HepG2 (cell line): ENCODE results near the gene STRBP. TPM values are rescaled to one million over a fixed set of nuclear protein-coding genes. Genes with fewer than 3 reads are reported as not detected.

ENCODE experiments used
- ATAC-seq: fragments of 200-7000 bp; cut with Tn5 transposase; 3 replicates; pipeline ENCODE4 v1.9.1; 2020; ENCODE audit warnings: mild to moderate bottlenecking, moderate library complexity
- BruUV-seq: library from RNA; stranded (reverse); fragments of 400-500 nt; replicated peaks from 2 replicates; lab custom pipeline; 2021; lab: Mats Ljungman, UMichigan
- CTCF ChIA-PET: fragments of 300-600 bp; formaldehyde crosslinking; extraction: SDS; loops from one replicate; lab custom pipeline; 2021; ENCODE audit warnings: low total read pairs, inconsistent platforms, low intra/inter-chr PET ratio; lab: Yijun Ruan, JAX
- POLR2A ChIA-PET: fragments of 350-600 bp; sonication (Branson Sonifier 250); formaldehyde crosslinking; loops from one replicate; lab custom pipeline; 2020; ENCODE audit warnings: antibody characterized with exemption, inconsistent platforms; lab: Yijun Ruan, JAX
- DNase-seq: peaks from one replicate; pipeline ENCODE4 v3.0.0-alpha.2; 2015; ENCODE audit warnings: low spot score
- FAIRE-seq: peaks from 3 replicates; lab custom pipeline; 2011; peaks lifted over from hg19 to GRCh38; lab: Jason Lieb, UNC
- H2AFZ ChIP-seq: one replicate; pipeline ENCODE4 v1.6.1; 2011; ENCODE audit warnings: low read length, inconsistent platforms
- H3K27ac ChIP-seq: fragments of 300-600 bp; 3 replicates; pipeline ENCODE4 v1.8.0; 2011; ENCODE audit warnings: mixed run types, mild to moderate bottlenecking, mixed read lengths, low read length, inconsistent platforms; ENCODE audit not compliant: insufficient read depth; ENCODE audit errors: extremely low read length
- H3K27me3 ChIP-seq, 2 experiments: fragments of 200-600 bp in 1 of 2; 2 replicates in 1 of 2; 3 replicates in 1 of 2; pipeline versions ENCODE4 v1.6.0 to v1.8.0; 2011; ENCODE audit warnings: low read length in 2 of 2, mild to moderate bottlenecking in 2 of 2, moderate library complexity in 2 of 2, inconsistent platforms in 1 of 2; ENCODE audit not compliant: insufficient read depth in 2 of 2, control insufficient read depth in 1 of 2
- H3K36me3 ChIP-seq, 2 experiments: fragments of 200-600 bp in 1 of 2; replicated peaks in 1 of 2; 2 replicates in 1 of 2; 3 replicates in 1 of 2; pipeline versions ENCODE4 v1.5.1 to v1.8.0; 2011; ENCODE audit warnings: low read length in 2 of 2, inconsistent platforms in 1 of 2; ENCODE audit not compliant: insufficient read depth in 2 of 2, control insufficient read depth in 1 of 2
- H3K4me1 ChIP-seq: 2 replicates; pipeline ENCODE4 v1.5.1; 2012; ENCODE audit warnings: low read length, inconsistent platforms; ENCODE audit not compliant: insufficient read depth
- H3K4me2 ChIP-seq: 2 replicates; pipeline ENCODE4 v1.6.0; 2011; ENCODE audit warnings: low read depth, low read length, inconsistent platforms
- H3K4me3 ChIP-seq, 3 experiments: fragments of 200-600 bp in 1 of 3; sonication (generic), shearing (Covaris generic) in 1 of 3; replicated peaks in 1 of 3; 2 replicates each; pipeline ENCODE4 v1.5.1; 2011 to 2016; ENCODE audit warnings: low read length in 3 of 3, inconsistent platforms in 2 of 3, low read depth in 2 of 3, mild to moderate bottlenecking in 2 of 3, control low read depth in 1 of 3, mixed read lengths in 1 of 3; ENCODE audit not compliant: insufficient read depth in 1 of 3
- H3K79me2 ChIP-seq: one replicate; pipeline ENCODE4 v1.6.1; 2011; ENCODE audit warnings: low read length, inconsistent platforms; ENCODE audit not compliant: insufficient read depth
- H3K9ac ChIP-seq: 2 replicates; pipeline ENCODE4 v1.6.0; 2011; ENCODE audit warnings: mild to moderate bottlenecking, low read depth, low read length, inconsistent platforms; ENCODE audit not compliant: insufficient read depth
- H3K9me3 ChIP-seq: 2 replicates; pipeline ENCODE4 v1.5.1; 2012; ENCODE audit warnings: mild to moderate bottlenecking, low read length
- H4K20me1 ChIP-seq: 2 replicates; pipeline ENCODE4 v1.6.0; 2011; ENCODE audit warnings: inconsistent platforms, mild to moderate bottlenecking, low read length, moderate library complexity; ENCODE audit not compliant: insufficient read depth
- ASH2L ChIP-seq: fragments of 300-600, 200-600 bp; sonication (generic); IDR thresholded peaks from 2 replicates; pipeline ENCODE4 v1.7.0; 2017; ENCODE audit warnings: low read depth, mild to moderate bottlenecking, moderate library complexity, mixed read lengths, low read length; ENCODE audit not compliant: insufficient read length
- CREB1 ChIP-seq, 2 experiments: fragments of 450-650 bp in 1 of 2; IDR thresholded peaks; 2 replicates each; pipeline ENCODE4 v1.6.1; 2016 to 2017; ENCODE audit warnings: control low read depth in 1 of 2, mild to moderate bottlenecking in 1 of 2, missing compliant biosample characterization in 1 of 2, missing genetic modification characterization in 1 of 2
- FOXO1 ChIP-seq: sonication (generic); formaldehyde crosslinking; IDR thresholded peaks from 2 replicates; pipeline ENCODE4 v1.4.0; 2020; ENCODE audit warnings: missing genetic modification reagents
- FOXP1 ChIP-seq, 2 experiments: fragments of 450-650 bp in 1 of 2; IDR thresholded peaks; 2 replicates each; pipeline ENCODE4 v1.6.1; 2017 to 2018; ENCODE audit warnings: antibody characterized with exemption in 1 of 2
- GMEB1 ChIP-seq: sonication (generic); formaldehyde crosslinking; IDR thresholded peaks from 2 replicates; pipeline ENCODE4 v1.5.1; 2020; ENCODE audit warnings: missing genetic modification reagents, mild to moderate bottlenecking, borderline replicate concordance
- KDM5B ChIP-seq: sonication (generic); formaldehyde crosslinking; IDR thresholded peaks from 2 replicates; pipeline ENCODE4 v1.4.0; 2020; ENCODE audit warnings: missing genetic modification reagents, mild to moderate bottlenecking, borderline replicate concordance
- PHF21A ChIP-seq: sonication (generic); formaldehyde crosslinking; IDR thresholded peaks from 2 replicates; pipeline ENCODE4 v1.5.0; 2020; ENCODE audit warnings: mild to moderate bottlenecking, missing genetic modification reagents
- REXO4 ChIP-seq: sonication (generic); formaldehyde crosslinking; IDR thresholded peaks from 2 replicates; pipeline ENCODE4 v1.8.0; 2022; ENCODE audit warnings: missing genetic modification reagents, mild to moderate bottlenecking, borderline replicate concordance
- SMC3 ChIP-seq: IDR thresholded peaks from 2 replicates; pipeline ENCODE4 v1.6.1; 2011; ENCODE audit warnings: low read length, improper control_type of control experiment
- SNAPC2 ChIP-seq: sonication (generic); formaldehyde crosslinking; IDR thresholded peaks from 2 replicates; pipeline ENCODE4 v1.8.1; 2022; ENCODE audit warnings: mild to moderate bottlenecking, missing genetic modification reagents
- TBL1XR1 ChIP-seq: fragments of 150-350 bp; IDR thresholded peaks from 2 replicates; pipeline ENCODE4 v1.6.1; 2014; ENCODE audit warnings: borderline replicate concordance, low read length; ENCODE audit not compliant: partially characterized antibody
- TP53 ChIP-seq: sonication (generic); formaldehyde crosslinking; conservative IDR thresholded peaks from 2 replicates; pipeline ENCODE4 v1.4.0; 2020; ENCODE audit warnings: missing genetic modification reagents
- ZMYM4 ChIP-seq: sonication (generic); formaldehyde crosslinking; IDR thresholded peaks from 2 replicates; pipeline ENCODE4 v1.8.1; 2023; ENCODE audit warnings: mild to moderate bottlenecking, missing genetic modification reagents
- ZNF253 ChIP-seq: sonication (generic); formaldehyde crosslinking; IDR thresholded peaks from 2 replicates; pipeline ENCODE4 v1.8.0; 2022; ENCODE audit warnings: mild to moderate bottlenecking, missing genetic modification reagents, borderline replicate concordance
- ZNF292 ChIP-seq: sonication (generic); formaldehyde crosslinking; IDR thresholded peaks from 2 replicates; pipeline ENCODE4 v1.8.1; 2022; ENCODE audit warnings: mild to moderate bottlenecking, low read depth, missing genetic modification reagents, borderline replicate concordance
- ZNF776 ChIP-seq: sonication (generic); formaldehyde crosslinking; IDR thresholded peaks from 2 replicates; pipeline ENCODE4 v1.4.0; 2020; ENCODE audit warnings: mild to moderate bottlenecking, missing genetic modification reagents
- ZNF781 ChIP-seq: sonication (generic); formaldehyde crosslinking; IDR thresholded peaks from 2 replicates; pipeline ENCODE4 v1.5.1; 2020; ENCODE audit warnings: borderline replicate concordance, mild to moderate bottlenecking, missing genetic modification reagents; ENCODE audit errors: not compliant biosample characterization
- ZSCAN20 ChIP-seq: sonication (generic); formaldehyde crosslinking; IDR thresholded peaks from 2 replicates; pipeline ENCODE4 v1.4.0; 2020; ENCODE audit warnings: missing genetic modification reagents, mild to moderate bottlenecking, borderline replicate concordance
- WGBS: methylation state at CpG from one replicate; pipeline ENCODE4 v1.1.6; 2017; ENCODE audit warnings: low lambda C conversion rate; 5-methylcytosine and 5-hydroxymethylcytosine counted together
- in situ Hi-C: cut with HindIII; loops from 2 replicates; pipeline ENCODE4 v1.10.0; 2017; ENCODE audit warnings: low pct_unique_long_range_greater_than_20kb; ENCODE audit not compliant: extremely low pct_ligation_motif_present
- intact Hi-C: fragments of 100-400 bp; cut with micrococcal nuclease; formaldehyde crosslinking; loops from one replicate; pipeline ENCODE4 v1.10.0; 2022; ENCODE audit not compliant: unreplicated experiment
- polyA plus RNA-seq, 8 experiments: library from polyadenylated mRNA; depleted of rRNA in 3 of 8; stranded (reverse) in 7 of 8; unstranded in 1 of 8; fragments of >200 nt; fragmentation: Illumina TruSeq in 4 of 8; extraction: Trizol in 4 of 8; gene quantifications; 2 replicates each; pipeline versions ENCODE4 v1.2.1 to v1.2.3, GENCODE V29; 2011 to 2016; ENCODE audit warnings: low read depth in 4 of 8, missing spikeins in 1 of 8, mixed read lengths in 1 of 8; ENCODE audit not compliant: insufficient read depth in 1 of 8
- total RNA-seq, 5 experiments: library from RNA; depleted of rRNA; stranded (reverse); fragments of >200 nt; fragmentation: Illumina TruSeq; extraction: Trizol; gene quantifications; 2 replicates each; pipeline ENCODE4 v1.2.3, GENCODE V29; 2016; ENCODE audit warnings: low read depth in 1 of 5
- TF ChIP-seq, protein P1 (sequence below): sonication (generic); formaldehyde crosslinking; IDR thresholded peaks from 2 replicates; pipeline ENCODE4 v1.8.0; 2022; ENCODE audit warnings: low read depth, missing genetic modification reagents

STRBP gene
- total and polyA plus RNA-seq, 2 of the 13 experiments (the other 11 are each of a cell fraction or from before 2014, with no cell fraction given) = 14.5 to 38.5 TPM

DNA sequence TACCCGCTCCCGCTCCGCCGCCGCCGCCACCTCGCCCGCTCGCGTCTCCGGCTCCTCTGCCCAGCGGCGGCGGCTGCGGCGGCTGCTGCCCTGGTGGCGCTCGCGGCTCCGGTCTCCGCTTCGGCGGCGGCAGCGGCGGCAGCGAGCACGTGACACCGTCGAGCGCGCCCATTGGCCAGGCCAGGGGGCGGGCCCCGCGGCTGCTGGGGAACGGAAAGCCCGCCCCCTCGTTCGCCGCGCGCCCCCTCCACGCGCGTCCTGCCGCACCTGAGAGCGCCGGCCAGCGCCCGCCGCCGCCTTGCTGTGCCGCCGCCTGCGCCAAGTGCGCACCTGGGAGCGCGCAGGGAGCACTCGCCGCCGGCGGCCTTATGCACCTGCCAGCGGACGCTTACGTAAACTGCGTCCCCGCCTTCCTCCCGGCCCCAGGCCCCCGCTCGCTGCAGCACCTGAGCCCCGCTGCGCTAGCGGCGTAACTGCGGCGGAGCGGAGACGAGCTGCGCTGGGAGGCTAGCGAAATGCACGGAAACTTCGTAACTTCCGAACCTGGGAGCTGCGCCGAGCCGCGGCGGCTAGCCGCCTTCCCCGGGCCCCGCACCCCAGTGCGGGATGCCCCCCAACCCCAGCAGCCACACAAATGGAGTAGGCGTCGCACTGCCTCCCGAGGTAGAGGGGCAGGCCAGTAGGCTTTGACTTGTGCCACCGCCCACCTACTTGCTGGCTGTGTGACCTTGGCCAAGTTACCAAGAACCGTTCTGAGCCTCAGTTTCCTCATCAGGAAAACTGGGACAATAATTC is at the start of gene STRBP (continued):
- peak; percentile 65 for TF ChIP-seq TBL1XR1
- TF ChIP-seq KDM5B (CRISPR knock-in tag) = peak; percentile 18; the same call in 1 of the 2 replicates
- TF ChIP-seq, protein P1, sequence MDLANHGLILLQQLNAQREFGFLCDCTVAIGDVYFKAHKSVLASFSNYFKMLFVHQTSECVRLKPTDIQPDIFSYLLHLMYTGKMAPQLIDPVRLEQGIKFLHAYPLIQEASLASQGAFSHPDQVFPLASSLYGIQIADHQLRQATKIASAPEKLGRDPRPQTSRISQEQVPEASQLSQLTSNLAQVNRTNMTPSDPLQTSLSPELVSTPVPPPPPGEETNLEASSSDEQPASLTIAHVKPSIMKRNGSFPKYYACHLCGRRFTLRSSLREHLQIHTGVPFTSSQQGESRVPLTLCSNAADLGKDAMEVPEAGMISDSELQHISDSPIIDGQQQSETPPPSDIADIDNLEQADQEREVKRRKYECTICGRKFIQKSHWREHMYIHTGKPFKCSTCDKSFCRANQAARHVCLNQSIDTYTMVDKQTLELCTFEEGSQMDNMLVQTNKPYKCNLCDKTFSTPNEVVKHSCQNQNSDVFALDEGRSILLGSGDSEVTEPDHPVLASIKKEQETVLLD (CRISPR knock-in tag) = peak; percentile 77
- peak; percentile 68 for TF ChIP-seq PHF21A
- TF ChIP-seq TP53 (CRISPR knock-in tag) = 0 out of 2 replicates have a peak, but pooled peaks have one; percentile 40
- no peak; the same call in 1 of the 2 replicates for TF ChIP-seq GMEB1
- no peak for TF ChIP-seq SMC3

DNA sequence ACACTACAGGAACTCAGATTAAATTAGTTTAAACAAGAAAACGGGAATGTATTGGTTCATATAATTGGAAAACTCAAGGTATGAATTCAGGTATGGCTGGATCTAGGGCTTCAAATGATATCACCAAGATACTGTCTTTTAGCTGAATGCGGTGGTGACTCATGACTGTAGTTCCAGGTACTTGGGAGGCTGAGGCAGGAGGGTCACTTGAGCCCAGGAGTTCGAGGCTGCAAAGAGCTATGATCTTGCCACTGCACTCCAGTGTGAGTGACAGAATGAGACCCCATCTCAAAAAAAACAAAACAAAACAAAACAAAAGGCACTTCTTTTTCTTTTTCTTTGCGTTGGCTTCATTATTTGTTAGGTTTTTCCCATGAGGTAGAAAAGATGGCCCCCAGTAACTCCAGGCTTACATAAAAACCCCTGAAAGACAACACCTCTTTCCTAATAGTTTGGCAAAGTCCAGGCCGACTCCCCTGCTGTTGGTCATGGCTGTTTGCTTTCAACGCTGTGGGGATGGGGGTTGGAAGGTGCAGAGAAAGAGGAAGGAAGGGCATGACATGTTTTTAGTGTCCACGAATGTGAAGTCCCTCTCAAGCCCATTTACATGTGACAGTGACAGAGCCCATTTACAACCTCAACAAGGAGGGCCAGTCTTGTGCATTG is 47.8 kb upstream of the STRBP start:
- no peaks in the 10 kb centered on the region for H3K9me3 ChIP-seq
- H3K9ac ChIP-seq = no peak overlapping the region
- no TSS peak for BruUV-seq
- in situ Hi-C loops = no loop called here
- no peak overlapping the region for H3K4me3 ChIP-seq
- ChIA-PET POLR2A (no interaction called here), CTCF (no interaction called here)
- ATAC-seq (peak; percentile 58), FAIRE-seq (peak; percentile 85), DNase-seq (peak; percentile 89)
- 29% methylated on average over 7 of the region's 7 CpGs for WGBS
- no peaks in the 10 kb centered on the region for H4K20me1 ChIP-seq
- peak overlapping the region; percentile 65 for H3K4me2 ChIP-seq
- no peaks in the 10 kb centered on the region for H3K79me2 ChIP-seq
- no peak overlapping the region for H2AFZ ChIP-seq
- H3K36me3 ChIP-seq = no peaks in the 10 kb centered on the region
- H3K4me1 ChIP-seq = peaks cover 81% of the 10 kb centered on the region
- intact Hi-C loops = no loop called here
- peaks cover 0 to 9% of the 10 kb centered on the region in 2 experiments; a peak in 1 of 5 replicates for H3K27me3 ChIP-seq
- H3K27ac ChIP-seq = peak overlapping the region; percentile 19
- TF ChIP-seq SNAPC2 (CRISPR knock-in tag) (no peak), ASH2L (no peak), ZMYM4 (CRISPR knock-in tag) (peak; percentile 41; the same call in 1 of the 2 replicates), CREB1 (IDR thresholded peaks at IDR 0.05) (no peak), CREB1 (CRISPR knock-in tag; IDR thresholded peaks at IDR 0.05) (no peak), ZNF292 (CRISPR knock-in tag) (peak; percentile 36; the same call in 1 of the 2 replicates), REXO4 (CRISPR knock-in tag) (no peak), FOXO1 (CRISPR knock-in tag) (peak; percentile 75), ZNF253 (CRISPR knock-in tag) (no peak), ZNF781 (no peak), ZSCAN20 (no peak), FOXP1 (IDR thresholded peaks at IDR 0.05) (no peak), FOXP1 (CRISPR knock-in tag; IDR thresholded peaks at IDR 0.05) (peak; percentile 52; the same call in 1 of the 2 replicates), ZNF776 (no peak)
